ENCODE data around the gene ZBTB40. TPM values are rescaled to one million over a fixed set of nuclear protein-coding genes. Genes with fewer than 3 reads are reported as not detected.

The ZBTB40 gene
- total RNA-seq, 1 donor from 2014 or later = 18.3 TPM

- intact Hi-C loops (cut with micrococcal nuclease) = no loop called here
Observed at GRCh38 chr1:22461678-22462527, 10.3 kb downstream of the ZBTB40 start.

DNA sequence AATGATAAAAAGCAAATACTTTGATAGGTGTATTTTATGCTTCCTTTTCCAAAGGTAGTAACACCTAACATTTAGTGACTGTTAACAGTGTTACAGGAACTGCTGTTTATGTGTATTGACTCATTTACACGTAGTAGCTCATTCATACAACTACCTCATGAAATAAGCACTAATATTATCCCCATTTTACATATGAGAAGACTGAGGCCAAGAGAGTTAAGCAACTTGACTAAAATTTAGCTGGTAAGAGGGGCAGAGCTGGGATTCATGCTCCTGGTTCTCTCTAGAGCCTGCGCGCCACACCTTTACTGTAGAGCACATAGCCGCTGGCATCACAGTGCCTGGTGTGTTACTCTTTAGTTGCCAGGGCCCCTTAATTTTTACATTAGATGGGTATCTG, 11.3 kb downstream of the ZBTB40 start:
- intact Hi-C loops (cut with micrococcal nuclease) = no loop called here

DNA sequence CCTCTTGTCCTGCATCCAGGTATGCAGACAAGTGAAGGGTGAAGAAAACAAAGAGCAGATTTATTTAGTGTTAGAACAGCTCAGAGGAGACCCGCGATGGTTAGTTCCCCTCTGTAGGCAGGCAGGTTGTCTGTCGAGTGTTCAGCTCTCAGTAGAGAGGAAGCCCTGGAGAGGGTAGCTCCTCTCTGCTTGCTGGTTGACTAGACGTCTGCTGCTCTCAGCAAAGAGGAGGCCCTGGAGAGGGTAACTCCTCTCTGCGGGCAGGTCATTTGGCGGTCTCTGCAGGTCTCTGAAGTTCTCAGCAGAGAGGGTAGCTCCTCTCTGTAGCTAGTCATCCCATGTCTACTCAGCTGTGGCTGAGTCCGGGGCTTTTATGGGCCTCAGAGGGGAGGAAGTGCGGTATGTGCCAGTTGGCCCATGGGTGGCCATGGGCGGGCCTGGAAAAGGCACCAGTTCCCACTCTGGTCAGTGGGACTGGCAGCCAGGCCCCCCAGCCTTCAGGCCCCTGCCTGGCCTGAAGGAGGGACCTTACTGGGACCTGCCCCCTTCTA, 13.4 kb downstream of the ZBTB40 start:
- intact Hi-C loops (cut with micrococcal nuclease) = no loop called here

- intact Hi-C loops (cut with micrococcal nuclease) = no loop called here
Observed at GRCh38 chr1:22465671-22466070, 14.0 kb downstream of the ZBTB40 start.

DNA sequence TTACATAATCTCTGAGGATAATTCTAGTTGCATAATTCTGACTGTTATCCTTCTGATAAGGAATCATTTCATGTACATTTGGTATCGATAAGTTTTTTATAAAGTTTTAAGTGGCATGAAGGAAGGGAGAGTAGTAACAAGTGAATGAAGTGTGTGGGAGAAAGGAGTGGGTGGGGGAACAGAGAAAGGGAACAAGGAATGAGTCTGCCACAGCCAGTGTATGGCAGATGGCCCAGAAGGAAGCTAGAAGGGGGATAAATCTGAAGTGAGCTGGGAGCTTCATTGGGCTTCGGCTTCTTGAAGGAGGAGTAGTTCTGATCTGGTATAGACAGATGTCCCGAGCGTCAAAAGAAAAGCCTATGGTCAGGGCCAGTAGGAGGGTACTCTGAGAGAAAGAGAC, 18.6 kb downstream of the ZBTB40 start:
- intact Hi-C loops (cut with micrococcal nuclease) = no loop called here

DNA sequence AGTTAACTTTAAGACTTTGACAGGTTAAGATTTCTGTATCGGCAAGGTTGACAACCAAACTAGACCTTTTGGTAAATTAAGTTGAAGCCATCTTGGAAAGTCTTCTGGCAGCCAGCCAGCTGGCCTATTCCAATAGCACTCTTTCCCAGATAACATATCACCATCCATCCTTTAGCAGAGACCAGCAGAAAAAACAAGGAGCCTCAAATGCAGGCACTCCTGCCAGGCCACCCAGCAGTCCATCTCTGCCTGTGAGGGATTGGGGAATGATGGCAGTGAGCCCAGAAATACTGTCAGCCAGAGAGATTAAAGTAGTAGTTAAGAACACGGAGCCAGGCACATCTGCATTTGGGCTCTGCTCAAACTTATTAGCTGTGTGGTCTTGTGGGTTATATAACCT, 19.4 kb downstream of the ZBTB40 start:
- intact Hi-C loops (cut with micrococcal nuclease) = no loop called here

- intact Hi-C loops (cut with micrococcal nuclease) = no loop called here
Observed at GRCh38 chr1:22471610-22472009, 20.0 kb downstream of the ZBTB40 start.

- intact Hi-C loops (cut with micrococcal nuclease) = no loop called here
Observed at GRCh38 chr1:22472596-22472995, 20.9 kb downstream of the ZBTB40 start.

DNA sequence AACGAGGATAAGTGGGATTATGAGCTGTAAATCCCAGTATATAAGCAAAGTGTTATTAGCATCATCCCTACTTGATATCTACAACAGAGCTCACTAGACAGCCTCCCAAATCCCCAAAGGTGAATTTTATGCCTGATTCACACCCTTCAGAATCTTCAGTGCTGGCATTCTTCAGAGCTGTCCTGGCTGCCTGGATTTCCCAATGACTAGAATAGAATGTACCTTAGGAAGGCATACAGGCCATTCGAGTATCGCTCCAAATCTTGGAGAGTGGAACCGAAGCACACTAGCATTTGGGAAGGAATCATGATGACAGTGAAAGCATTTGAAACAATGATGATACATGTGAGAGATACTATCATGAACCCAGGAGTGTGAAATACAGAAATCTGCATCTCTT, 22.3 kb downstream of the ZBTB40 start:
- intact Hi-C loops (cut with micrococcal nuclease) = no loop called here

- intact Hi-C loops (cut with micrococcal nuclease) = no loop called here
Observed at GRCh38 chr1:22476566-22476965, 24.9 kb downstream of the ZBTB40 start.

DNA sequence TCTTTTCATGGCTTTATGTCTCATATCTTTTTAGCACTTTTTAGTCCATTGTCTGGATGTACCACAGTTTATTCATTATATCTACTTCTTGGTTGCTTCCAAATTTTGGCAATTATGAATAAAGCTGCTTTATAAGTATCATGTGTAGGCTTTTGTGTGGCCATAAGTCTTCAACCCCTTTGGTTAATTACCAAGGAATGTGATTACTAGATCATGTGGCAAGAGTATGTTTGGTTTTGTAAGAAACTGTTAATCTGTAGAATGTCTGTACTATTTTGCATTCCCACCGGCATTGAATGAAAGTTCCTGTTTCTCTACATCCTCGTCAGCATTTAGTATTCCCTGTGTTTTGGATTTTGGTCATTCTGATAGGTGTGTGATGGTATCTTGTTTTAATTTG, 31.5 kb downstream of the ZBTB40 start:
- intact Hi-C loops (cut with micrococcal nuclease) = no loop called here

- intact Hi-C loops (cut with micrococcal nuclease) = no loop called here
Observed at GRCh38 chr1:22484706-22485345, 33.2 kb downstream of the ZBTB40 start.

DNA sequence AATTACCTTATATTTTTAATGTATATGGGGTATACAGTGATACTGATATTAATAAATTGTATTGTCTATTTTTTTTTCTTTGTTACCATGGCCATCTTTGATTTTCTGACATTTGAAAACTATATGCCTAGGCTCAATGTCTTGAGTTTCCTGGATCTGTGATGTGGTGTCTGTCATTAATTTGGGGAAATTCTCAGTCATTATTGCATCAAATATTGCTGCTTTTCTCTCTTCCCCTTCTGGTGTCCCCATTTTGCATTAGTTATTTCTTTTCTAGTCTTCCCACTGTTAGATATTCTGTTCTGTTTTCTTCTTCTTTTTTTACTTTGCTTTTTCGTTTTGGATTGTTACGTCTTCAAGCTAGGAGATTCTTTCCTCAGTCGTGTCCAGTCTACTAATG, 33.8 kb downstream of the ZBTB40 start:
- intact Hi-C loops (cut with micrococcal nuclease) = no loop called here

- intact Hi-C loops (cut with micrococcal nuclease) = no loop called here
Observed at GRCh38 chr1:22487781-22488180, 36.1 kb downstream of the ZBTB40 start.

- intact Hi-C loops (cut with micrococcal nuclease) = no loop called here
Observed at GRCh38 chr1:22488319-22488718, 36.7 kb downstream of the ZBTB40 start.

DNA sequence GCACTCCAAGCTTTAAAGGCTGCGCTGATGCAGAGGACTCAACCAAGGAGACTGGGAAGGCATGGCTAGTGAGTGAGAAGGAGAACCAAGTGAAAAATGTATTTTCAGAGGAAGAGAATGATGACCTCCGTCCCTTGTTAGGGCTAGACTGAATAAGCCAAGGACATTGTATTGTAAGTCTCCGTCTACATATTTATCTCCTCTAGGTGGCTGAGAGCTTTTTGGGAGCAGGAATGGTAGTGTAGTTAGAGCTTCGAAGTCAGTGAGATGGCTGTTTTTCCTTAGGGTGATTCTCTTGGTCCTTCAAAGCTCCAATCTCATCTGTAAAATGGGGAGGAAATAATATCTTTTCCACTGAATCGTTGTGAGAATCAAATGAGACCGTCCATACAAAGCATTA, 37.6 kb downstream of the ZBTB40 start:
- intact Hi-C loops (cut with micrococcal nuclease) = no loop called here

GRCh38 chr1:22489823-22490222, 38.2 kb downstream of the ZBTB40 start:
- intact Hi-C loops (cut with micrococcal nuclease) = no loop called here

- intact Hi-C loops (cut with micrococcal nuclease) = no loop called here
Observed at GRCh38 chr1:22490309-22490708, 38.7 kb downstream of the ZBTB40 start.

DNA sequence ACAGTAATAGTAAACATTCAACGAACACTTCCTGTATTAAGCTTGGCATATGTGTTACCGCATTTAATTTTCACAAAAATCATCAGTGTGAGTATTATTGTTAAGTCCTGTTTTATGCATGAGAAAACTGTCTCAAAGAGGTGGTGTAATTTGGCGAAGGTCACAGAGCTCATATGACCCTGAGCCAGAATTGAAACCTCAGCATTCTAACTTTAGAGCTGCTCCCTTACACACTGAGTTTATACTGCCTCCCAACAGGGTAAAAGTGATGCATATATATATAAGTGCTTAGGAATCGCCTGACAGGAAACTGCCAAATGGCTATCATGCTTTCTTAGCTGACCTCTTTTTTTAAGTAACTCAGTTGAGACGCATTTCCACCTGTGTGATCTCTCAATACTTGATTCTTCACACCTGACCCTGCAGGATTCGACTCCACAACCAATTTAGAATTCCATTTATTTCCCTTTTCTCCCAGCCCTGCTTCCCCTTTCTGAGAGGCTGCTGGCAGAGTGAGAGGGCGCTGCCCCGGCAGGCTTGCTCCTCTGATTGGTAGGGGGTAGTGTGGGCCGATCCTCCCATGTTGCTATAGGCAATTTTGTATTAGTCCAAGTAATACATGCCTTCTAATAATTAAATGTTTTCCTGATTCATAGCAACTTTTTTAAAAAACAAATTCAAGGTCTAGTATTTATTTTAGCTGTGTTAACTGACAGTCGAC, 40.5 kb downstream of the ZBTB40 start:
- intact Hi-C loops (cut with micrococcal nuclease) = no loop called here

- intact Hi-C loops (cut with micrococcal nuclease) = no loop called here
Observed at GRCh38 chr1:22494144-22494543, 42.5 kb downstream of the ZBTB40 start.

GRCh38 chr1:22494943-22495579, 43.4 kb downstream of the ZBTB40 start:
- intact Hi-C loops (cut with micrococcal nuclease) = no loop called here

Data from T-helper 2 cell treated with Interferon-gamma antibody and Interleukin-4, amounts not matched to agents 100 ng/mL and 5 ng/mL, for 36 hours (primary cell).